C4-2B (cell line): ENCODE measurements around the gene IRF8.

ENCODE experiments used
- CTCF ChIP-seq: fragments of 450-650 bp; conservative IDR thresholded peaks from 2 replicates; pipeline ENCODE4 v1.5.1; 2017; ENCODE audit warnings: mild to moderate bottlenecking
- ZFX ChIP-seq: fragments of 450-650 bp; IDR thresholded peaks from 2 replicates; pipeline ENCODE4 v1.6.1; 2017

- TF ChIP-seq CTCF (no peak; the same call in 1 of the 2 replicates), ZFX (no peak)
Observed at GRCh38 chr16:85917012-85917411, 18.1 kb downstream of the IRF8 start.
